Measurements from ENCODE around the gene ISLR.

The ISLR gene

DNA sequence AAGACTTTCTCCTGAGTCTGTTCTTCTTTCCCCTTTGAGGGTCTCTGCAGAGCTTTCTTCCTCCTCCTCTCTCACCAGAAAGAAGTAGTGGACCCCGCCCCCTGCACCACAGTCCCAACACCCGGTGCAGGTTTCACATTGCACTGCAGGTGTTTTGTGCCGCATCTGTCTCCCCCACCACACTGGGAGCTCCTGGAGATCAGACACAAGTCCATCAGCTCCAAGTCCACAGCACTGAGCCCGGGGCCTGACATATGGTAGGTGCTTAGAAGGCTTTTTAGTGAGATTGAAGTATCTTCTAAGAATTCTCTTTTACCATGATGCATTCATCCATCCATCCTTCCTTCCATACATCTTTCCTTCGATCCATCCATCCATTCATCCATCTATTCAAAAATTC, 19.2 kb downstream of the ISLR start:
- Histone ChIP-seq H3K4me2 (ENCODE audit: low read length) (peak overlapping the region; percentile 29), H3K9ac (ENCODE audit: low read depth, low read length) (no peak overlapping the region), H3K9me3 (replicated peaks; ENCODE audit: low read length) (no peaks in the 10 kb centered on the region), H3K4me3 (ENCODE audit: low read length) (no peak overlapping the region), H3K4me1 (ENCODE audit: control insufficient read depth, insufficient read depth, low read length) (peaks cover 54% of the 10 kb centered on the region), H3K27me3 (ENCODE audit: control insufficient read depth, insufficient read depth, low read length) (no peaks in the 10 kb centered on the region), H3K36me3 (ENCODE audit: insufficient read depth, low read length) (no peaks in the 10 kb centered on the region)

- H3K4me3 ChIP-seq (ENCODE audit: low read length): no peak overlapping the region
- H3K27me3 ChIP-seq (ENCODE audit: control insufficient read depth, insufficient read depth, low read length): no peaks in the 10 kb centered on the region
- peak overlapping the region; percentile 29 for H3K4me2 ChIP-seq (ENCODE audit: low read length)
- no peaks in the 10 kb centered on the region for H3K9me3 ChIP-seq (replicated peaks; ENCODE audit: low read length)
- H3K36me3 ChIP-seq (ENCODE audit: insufficient read depth, low read length): no peaks in the 10 kb centered on the region
- H3K4me1 ChIP-seq (ENCODE audit: control insufficient read depth, insufficient read depth, low read length): peaks cover 57% of the 10 kb centered on the region
- peak overlapping the region; percentile 52 for H3K9ac ChIP-seq (ENCODE audit: low read depth, low read length)
Measured at GRCh38 chr15:74193299-74193718, 19.8 kb downstream of the ISLR start.

DNA sequence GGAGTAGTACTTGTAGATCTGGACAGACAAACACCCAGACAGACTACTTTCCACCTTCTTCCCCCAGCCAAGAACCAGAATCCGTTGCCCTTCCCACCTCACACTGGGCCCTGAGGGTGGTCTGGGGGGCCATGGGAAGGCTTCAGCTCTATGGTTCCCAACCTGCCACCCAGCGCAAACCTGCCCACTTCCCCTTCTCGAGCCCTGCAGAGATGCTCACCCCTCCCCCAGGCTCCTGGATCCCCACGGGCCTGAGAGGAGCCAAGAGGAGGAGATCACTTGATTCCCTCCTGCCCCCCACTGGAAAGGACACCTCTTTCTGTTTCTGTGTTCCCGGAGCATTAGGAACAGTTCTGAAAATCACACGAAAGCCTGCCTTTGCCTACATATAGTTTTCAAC, 20.4 kb downstream of the ISLR start:
- H3K9me3 ChIP-seq (replicated peaks; ENCODE audit: low read length): no peaks in the 10 kb centered on the region
- H3K9ac ChIP-seq (ENCODE audit: low read depth, low read length): peak overlapping the region; percentile 52
- peak overlapping the region; percentile 27 for H3K4me2 ChIP-seq (ENCODE audit: low read length)
- no peaks in the 10 kb centered on the region for H3K36me3 ChIP-seq (ENCODE audit: insufficient read depth, low read length)
- no peaks in the 10 kb centered on the region for H3K27me3 ChIP-seq (ENCODE audit: control insufficient read depth, insufficient read depth, low read length)
- peaks cover 63% of the 10 kb centered on the region for H3K4me1 ChIP-seq (ENCODE audit: control insufficient read depth, insufficient read depth, low read length)
- no peak overlapping the region for H3K4me3 ChIP-seq (ENCODE audit: low read length)

DNA sequence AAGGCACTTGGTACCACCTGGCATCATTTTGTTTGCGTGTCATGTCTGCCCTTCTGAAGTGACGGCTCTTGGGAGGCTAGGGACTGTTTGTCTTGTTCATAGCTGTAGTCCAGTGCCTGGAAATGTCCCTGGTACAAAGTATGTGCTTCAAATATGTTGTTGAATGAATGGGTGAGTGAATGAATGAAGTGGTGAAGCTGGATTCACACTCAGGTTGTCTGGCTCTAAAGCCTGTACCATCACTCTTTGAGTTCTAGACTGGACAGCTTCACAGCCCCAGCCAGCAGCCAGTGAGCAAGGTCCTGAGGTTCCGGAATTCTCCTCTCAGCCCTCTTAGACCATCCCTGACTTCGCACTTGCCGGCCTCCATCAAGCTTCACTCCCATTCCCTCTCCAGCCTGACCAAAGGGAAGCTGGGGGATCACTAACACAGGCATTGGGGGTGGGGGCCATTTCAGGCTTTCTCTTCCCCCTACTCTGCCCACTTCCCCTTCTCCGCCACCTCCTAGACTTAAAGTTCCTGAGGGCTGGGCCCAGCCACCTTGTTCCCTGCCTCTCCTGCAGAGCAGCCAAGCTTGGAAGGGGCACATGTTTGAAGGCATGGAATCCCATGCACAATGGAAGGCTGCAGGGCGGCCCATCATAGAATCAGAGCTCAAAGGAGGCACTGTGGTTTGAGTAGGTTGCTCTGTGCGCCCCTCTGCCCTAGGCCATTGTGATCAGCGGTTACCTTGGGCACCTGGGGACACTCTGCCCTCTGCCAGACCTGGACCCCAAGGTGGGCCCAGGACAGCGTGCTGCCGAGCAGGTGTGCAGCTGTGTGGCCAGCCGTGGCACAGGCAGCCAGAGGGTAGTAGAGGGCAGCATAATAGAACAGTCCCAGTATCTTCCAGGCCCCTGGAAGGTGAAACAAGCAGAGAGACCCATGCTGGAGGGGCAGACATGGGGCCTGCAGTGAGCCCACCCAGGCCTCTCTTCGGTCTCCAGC, 21.4 kb downstream of the ISLR start:
- Histone ChIP-seq H3K4me3 (ENCODE audit: low read length) (no peak overlapping the region), H3K4me1 (ENCODE audit: control insufficient read depth, insufficient read depth, low read length) (peaks cover 64% of the 10 kb centered on the region), H3K27me3 (ENCODE audit: control insufficient read depth, insufficient read depth, low read length) (no peaks in the 10 kb centered on the region), H3K9ac (ENCODE audit: low read depth, low read length) (no peak overlapping the region), H3K36me3 (ENCODE audit: insufficient read depth, low read length) (no peaks in the 10 kb centered on the region), H3K4me2 (ENCODE audit: low read length) (no peak overlapping the region), H3K9me3 (replicated peaks; ENCODE audit: low read length) (no peaks in the 10 kb centered on the region)

DNA sequence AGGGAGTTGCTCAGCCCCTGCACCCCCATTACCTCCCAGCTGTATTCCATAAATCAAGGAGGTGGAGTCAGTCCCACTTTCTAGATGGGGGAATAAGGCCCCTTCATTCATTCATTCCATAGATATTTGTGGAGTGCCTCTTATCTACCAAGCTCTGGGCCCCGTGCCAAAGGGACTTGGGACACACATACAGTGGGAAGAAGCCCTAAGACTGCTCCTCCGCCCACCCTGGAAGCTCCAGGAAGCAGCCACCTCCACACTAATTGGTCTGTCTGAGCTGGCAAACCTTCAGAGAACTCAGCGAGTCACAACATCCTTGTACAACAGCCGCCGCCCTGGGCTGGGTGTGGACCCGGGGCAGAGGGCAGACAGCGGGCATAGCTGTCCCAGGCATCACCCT, 22.7 kb downstream of the ISLR start:
- peak overlapping the region; percentile 41 for H3K4me2 ChIP-seq (ENCODE audit: low read length)
- peaks cover 76% of the 10 kb centered on the region for H3K4me1 ChIP-seq (ENCODE audit: control insufficient read depth, insufficient read depth, low read length)
- H3K9ac ChIP-seq (ENCODE audit: low read depth, low read length): peak overlapping the region; percentile 39
- H3K4me3 ChIP-seq (ENCODE audit: low read length): peak overlapping the region; percentile 9
- H3K36me3 ChIP-seq (ENCODE audit: insufficient read depth, low read length): no peaks in the 10 kb centered on the region
- no peaks in the 10 kb centered on the region for H3K27me3 ChIP-seq (ENCODE audit: control insufficient read depth, insufficient read depth, low read length)
- no peaks in the 10 kb centered on the region for H3K9me3 ChIP-seq (replicated peaks; ENCODE audit: low read length)

DNA sequence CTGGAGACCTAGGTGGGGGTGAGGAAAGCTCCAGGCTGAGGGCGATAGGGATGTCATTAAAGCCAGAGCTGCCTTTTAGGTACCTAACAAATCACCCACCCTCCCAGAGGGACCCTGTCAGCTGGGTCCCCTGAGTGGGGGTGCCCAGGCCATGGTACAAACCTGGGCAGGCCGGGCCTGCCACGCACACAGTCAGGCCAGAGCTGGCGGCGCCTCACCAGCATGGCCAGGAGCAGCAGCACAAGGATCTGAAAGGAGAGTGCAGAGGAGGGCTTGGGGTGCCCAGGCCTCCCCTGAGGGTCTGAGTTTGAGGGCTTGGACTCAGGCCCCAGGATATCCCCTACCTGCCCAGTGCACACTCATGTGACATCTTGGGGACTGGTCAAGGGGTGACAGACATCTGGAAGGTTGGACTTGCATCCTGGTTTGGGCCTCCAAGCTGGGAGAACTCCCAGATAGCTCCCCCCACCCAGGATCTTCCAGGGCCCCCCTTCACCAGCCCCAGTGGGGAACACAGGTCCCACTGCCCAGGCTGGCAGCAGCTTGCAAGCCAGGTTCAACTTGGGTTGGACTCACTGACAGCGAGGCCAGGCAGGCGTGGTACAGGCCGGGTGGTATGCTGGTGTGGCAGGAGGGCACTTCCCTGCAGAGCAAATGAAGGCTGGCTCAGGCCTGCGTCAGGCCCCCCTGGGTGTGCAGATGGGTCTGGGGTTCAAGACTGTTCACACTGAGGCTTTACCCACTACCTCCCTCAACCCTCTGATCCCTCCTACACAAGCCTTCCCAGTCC, 23.9 kb downstream of the ISLR start:
- H3K27me3 ChIP-seq (ENCODE audit: control insufficient read depth, insufficient read depth, low read length): no peaks in the 10 kb centered on the region

DNA sequence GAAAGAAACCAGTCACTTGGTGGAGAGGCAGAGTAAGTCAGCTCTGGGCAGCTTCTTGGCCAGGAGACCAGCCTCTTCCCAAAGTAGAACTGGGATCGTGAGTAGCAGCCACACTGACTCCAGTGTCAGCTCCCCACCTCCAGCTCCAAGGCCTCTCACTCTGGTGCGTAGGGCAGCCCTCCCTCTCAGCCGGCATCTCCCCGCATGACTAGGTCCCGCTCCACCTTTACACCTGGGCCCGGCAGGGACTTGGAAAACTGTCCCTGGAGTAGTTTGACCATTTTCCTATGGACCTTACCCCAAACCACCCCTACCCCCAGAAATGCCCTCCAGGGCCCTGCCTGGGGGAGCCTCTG, 25.8 kb downstream of the ISLR start:
- no peaks in the 10 kb centered on the region for H3K36me3 ChIP-seq (ENCODE audit: insufficient read depth, low read length)
- no peak overlapping the region for H3K9ac ChIP-seq (ENCODE audit: low read depth, low read length)
- no peaks in the 10 kb centered on the region for H3K9me3 ChIP-seq (replicated peaks; ENCODE audit: low read length)
- H3K4me1 ChIP-seq (ENCODE audit: control insufficient read depth, insufficient read depth, low read length): peaks cover 73% of the 10 kb centered on the region
- H3K27me3 ChIP-seq (ENCODE audit: control insufficient read depth, insufficient read depth, low read length): no peaks in the 10 kb centered on the region
- no peak overlapping the region for H3K4me2 ChIP-seq (ENCODE audit: low read length)
- no peak overlapping the region for H3K4me3 ChIP-seq (ENCODE audit: low read length)

More for the DNA sequence above, 23.9 kb downstream of the ISLR start:
- no peaks in the 10 kb centered on the region for H3K36me3 ChIP-seq (ENCODE audit: insufficient read depth, low read length)
- H3K4me2 ChIP-seq (ENCODE audit: low read length): peak overlapping the region; percentile 41
- no peak overlapping the region for H3K4me3 ChIP-seq (ENCODE audit: low read length)
- H3K9ac ChIP-seq (ENCODE audit: low read depth, low read length): peak overlapping the region; percentile 47
- no peaks in the 10 kb centered on the region for H3K9me3 ChIP-seq (replicated peaks; ENCODE audit: low read length)
- peaks cover 84% of the 10 kb centered on the region for H3K4me1 ChIP-seq (ENCODE audit: control insufficient read depth, insufficient read depth, low read length)

DNA sequence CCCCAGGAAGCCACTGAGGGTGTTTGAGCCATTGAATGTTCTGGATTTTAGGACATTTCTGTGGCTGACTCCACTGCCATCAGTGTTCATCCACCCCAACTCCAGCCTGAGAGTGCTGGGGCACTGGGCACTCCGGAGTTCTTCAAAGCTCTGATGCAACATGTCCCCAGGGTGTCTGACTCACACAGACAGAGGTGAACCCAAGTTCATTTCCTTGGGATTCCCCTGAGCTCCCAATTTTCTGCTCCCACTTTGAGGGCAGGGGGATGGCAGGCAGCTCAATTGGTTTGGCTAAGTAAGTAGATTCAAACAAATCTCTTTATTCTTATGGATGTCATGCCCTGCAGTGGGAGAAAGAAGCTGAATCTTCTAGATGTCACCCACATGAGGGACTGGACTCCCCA, 26.9 kb downstream of the ISLR start:
- peaks cover 65% of the 10 kb centered on the region for H3K4me1 ChIP-seq (ENCODE audit: control insufficient read depth, insufficient read depth, low read length)
- H3K4me2 ChIP-seq (ENCODE audit: low read length): peak overlapping the region; percentile 68
- H3K9me3 ChIP-seq (replicated peaks; ENCODE audit: low read length): no peaks in the 10 kb centered on the region
- peaks cover 6% of the 10 kb centered on the region for H3K27me3 ChIP-seq (ENCODE audit: control insufficient read depth, insufficient read depth, low read length)
- no peak overlapping the region for H3K9ac ChIP-seq (ENCODE audit: low read depth, low read length)
- H3K4me3 ChIP-seq (ENCODE audit: low read length): no peak overlapping the region
- H3K36me3 ChIP-seq (ENCODE audit: insufficient read depth, low read length): no peaks in the 10 kb centered on the region

DNA sequence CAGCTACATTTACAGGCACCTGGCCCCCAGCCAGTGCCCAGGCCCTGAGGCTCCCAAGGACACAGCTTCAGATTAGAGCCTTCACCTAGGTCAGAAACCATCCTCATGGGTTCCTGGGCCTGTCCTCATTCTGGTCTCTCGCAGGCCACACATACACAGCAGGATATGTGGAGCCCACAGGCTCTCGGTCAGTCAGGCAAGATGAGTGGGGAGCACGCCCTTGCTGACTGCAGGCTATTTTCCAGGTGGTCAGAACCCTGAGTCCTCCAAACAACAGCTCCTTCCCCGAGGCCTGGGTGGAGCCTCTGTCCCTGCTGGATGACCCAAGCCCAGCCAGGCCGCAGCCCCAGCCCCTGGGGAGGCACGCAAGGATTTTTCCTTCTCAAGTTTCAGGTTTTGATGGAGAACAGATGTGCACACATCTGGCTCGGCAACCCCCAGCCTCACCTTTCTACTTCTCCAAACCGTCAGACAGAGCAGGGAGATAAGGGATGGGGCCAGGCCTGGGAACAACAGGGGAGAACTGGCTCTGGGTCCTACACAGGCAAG, 27.4 kb downstream of the ISLR start:
- peaks cover 6% of the 10 kb centered on the region for H3K27me3 ChIP-seq (ENCODE audit: control insufficient read depth, insufficient read depth, low read length)
- peak overlapping the region; percentile 48 for H3K4me2 ChIP-seq (ENCODE audit: low read length)
- H3K36me3 ChIP-seq (ENCODE audit: insufficient read depth, low read length): no peaks in the 10 kb centered on the region
- H3K9me3 ChIP-seq (replicated peaks; ENCODE audit: low read length): no peaks in the 10 kb centered on the region
- H3K4me1 ChIP-seq (ENCODE audit: control insufficient read depth, insufficient read depth, low read length): peaks cover 60% of the 10 kb centered on the region
- H3K9ac ChIP-seq (ENCODE audit: low read depth, low read length): no peak overlapping the region
- H3K4me3 ChIP-seq (ENCODE audit: low read length): no peak overlapping the region

- Histone ChIP-seq H3K4me3 (ENCODE audit: low read length) (no peak overlapping the region), H3K9me3 (replicated peaks; ENCODE audit: low read length) (no peaks in the 10 kb centered on the region), H3K9ac (ENCODE audit: low read depth, low read length) (no peak overlapping the region), H3K27me3 (ENCODE audit: control insufficient read depth, insufficient read depth, low read length) (peaks cover 13% of the 10 kb centered on the region), H3K4me1 (ENCODE audit: control insufficient read depth, insufficient read depth, low read length) (peaks cover 50% of the 10 kb centered on the region), H3K36me3 (ENCODE audit: insufficient read depth, low read length) (no peaks in the 10 kb centered on the region), H3K4me2 (ENCODE audit: low read length) (no peak overlapping the region)
Measured at GRCh38 chr15:74201710-74202420, 28.4 kb downstream of the ISLR start.

Data from skeletal muscle satellite cell (primary cell).